GM20000 (cell line): ENCODE data around the gene SERINC5.
"Not testable (repeated sequence)": the region's sequence is repeated elsewhere in the genome, so short reads cannot be mapped to it uniquely, and the experiment has no call there.

Experiments used
- DNase-seq: peaks from one replicate; pipeline ENCODE4 v3.0.0; 2012; ENCODE audit warnings: low spot score
- TF ChIP-seq, protein P1 (sequence below): IDR thresholded peaks from 2 replicates; pipeline ENCODE4 v1.5.1; 2012; ENCODE audit warnings: mild to moderate bottlenecking, control low read depth; ENCODE audit errors: extremely low read depth, missing control alignments

SERINC5 gene

DNA sequence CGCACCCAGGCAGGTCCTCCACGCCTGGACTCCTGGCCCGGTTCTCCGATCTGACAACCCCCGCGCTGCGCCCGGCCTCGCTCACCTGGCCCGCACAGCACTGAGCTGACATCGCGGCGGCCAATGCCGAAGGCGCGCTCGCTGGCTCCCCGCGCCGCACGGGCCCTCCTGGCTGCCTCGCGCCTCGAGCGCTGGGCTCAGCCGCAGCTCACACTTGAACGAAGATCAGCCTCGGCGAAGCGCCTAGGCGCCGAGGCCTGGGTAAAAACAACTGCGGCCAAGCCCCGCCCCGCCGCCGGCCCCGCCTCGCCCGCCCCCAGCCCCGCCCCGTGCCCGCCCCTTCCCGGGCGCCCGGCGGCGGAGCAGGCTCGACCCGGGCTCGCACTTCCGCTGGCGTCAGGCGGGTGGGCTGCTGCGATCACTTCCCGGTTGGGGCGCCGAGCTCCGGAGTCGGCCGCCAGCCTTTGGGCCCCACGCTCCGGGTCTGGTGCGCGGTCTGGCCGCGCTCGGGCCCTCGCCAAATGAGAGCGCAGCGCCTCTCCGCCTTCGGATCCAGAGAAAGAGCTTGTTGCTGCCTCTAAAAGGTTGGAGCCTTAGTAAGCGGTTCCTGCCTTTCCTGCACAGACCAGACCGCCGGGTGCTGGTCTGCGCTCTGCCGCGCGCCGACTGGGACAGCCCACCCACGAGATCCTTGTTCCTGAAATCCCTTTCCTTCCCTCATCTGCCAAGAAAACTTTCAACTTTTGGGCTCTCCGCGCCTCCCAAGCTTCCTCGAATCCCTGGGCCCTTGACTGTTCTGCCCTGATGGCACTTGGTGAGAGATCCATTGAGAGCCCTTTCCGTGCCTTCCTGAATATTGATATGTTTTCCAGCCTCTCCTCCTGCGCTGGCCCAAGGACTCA is at the start of gene SERINC5:
SERINC5 (minus strand) TSS at position 238 of the 902 bp plus-strand sequence; CDS start at position 112, 126 bp downstream.
- TF ChIP-seq, protein P1, sequence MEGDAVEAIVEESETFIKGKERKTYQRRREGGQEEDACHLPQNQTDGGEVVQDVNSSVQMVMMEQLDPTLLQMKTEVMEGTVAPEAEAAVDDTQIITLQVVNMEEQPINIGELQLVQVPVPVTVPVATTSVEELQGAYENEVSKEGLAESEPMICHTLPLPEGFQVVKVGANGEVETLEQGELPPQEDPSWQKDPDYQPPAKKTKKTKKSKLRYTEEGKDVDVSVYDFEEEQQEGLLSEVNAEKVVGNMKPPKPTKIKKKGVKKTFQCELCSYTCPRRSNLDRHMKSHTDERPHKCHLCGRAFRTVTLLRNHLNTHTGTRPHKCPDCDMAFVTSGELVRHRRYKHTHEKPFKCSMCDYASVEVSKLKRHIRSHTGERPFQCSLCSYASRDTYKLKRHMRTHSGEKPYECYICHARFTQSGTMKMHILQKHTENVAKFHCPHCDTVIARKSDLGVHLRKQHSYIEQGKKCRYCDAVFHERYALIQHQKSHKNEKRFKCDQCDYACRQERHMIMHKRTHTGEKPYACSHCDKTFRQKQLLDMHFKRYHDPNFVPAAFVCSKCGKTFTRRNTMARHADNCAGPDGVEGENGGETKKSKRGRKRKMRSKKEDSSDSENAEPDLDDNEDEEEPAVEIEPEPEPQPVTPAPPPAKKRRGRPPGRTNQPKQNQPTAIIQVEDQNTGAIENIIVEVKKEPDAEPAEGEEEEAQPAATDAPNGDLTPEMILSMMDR, result no peak

DNA sequence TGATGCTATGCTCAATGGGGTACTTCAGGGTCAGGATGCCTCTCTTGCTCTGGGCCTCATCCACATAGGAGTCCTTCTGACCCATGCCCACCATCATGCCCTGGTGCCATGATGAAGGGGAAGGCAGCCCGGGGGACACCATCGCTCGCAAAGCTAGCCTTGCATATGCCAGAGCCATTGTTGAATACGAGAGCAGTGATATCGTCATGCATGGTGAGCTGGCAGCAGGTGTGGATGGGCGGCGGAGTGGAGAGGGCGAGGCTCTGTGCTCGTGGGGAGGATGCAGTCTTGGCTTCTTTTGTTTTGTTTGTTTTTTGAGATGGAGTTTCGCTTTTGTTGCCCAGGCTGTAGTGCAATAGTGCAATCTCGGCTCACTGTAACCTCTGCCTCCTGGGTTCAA is 46.8 kb upstream of the SERINC5 start:
- DNase-seq, result no peak
- TF ChIP-seq, protein P1, result no peak

More for the DNA sequence above, at the start of gene SERINC5:
- DNase-seq, result peak; percentile 97

DNA sequence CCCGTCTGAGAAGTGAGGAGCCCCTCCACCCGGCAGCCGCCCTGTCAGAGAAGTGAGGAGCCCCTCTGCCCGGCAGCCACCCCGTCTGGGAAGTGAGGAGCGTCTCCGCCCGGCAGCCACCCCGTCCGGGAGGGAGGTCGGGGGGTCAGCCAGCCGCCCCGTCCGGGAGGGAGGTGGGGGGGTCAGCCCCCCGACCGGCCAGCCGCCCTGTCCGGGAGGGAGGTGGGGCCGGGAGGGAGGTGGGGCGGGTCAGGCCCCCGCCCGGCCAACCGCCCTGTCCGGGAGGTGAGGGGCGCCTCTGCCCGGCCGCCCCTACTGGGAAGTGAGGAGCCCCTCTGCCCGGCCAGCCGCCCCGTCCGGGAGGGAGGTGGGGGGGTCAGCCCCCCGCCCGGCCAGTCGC is 45.5 kb upstream of the SERINC5 start:
- DNase-seq, result not testable (repeated sequence)

DNA sequence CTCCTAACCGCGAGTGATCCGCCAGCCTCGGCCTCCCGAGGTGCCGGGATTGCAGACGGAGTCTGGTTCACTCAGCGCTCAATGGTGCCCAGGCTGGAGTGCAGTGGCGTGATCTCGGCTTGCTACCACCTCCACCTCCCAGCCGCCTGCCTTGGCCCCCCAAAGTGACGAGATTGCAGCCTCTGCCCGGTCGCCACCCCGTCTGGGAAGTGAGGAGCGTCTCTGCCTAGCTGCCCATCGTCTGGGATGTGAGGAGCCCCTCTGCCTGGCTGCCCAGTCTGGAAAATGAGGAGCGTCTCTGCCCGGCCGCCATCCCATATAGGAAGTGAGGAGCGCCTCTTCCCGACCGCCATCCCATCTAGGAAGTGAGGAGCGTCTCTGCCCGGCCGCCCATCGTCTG is 44.9 kb upstream of the SERINC5 start:
- DNase-seq, result not testable (repeated sequence)

DNA sequence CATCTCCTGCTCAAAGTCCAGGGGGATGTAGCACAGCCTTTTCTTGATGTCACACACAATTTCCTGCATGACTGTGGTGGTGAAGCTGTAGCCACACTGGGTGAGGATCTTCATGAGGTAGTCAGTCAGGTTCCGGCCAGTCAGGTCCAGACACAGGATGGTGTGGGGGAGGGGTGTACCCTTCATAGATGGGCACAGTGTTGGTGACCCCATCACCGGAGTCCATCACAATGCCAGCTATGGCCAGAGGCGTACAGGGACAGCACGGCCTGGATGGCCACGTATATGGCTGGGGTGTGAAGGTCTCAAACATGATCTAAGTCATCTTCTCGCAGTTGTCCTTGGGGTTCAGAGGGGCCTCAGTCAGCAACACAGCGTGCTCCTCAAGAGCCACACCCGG is 44.3 kb upstream of the SERINC5 start:
- TF ChIP-seq, protein P1, result no peak
- no peak for DNase-seq

DNA sequence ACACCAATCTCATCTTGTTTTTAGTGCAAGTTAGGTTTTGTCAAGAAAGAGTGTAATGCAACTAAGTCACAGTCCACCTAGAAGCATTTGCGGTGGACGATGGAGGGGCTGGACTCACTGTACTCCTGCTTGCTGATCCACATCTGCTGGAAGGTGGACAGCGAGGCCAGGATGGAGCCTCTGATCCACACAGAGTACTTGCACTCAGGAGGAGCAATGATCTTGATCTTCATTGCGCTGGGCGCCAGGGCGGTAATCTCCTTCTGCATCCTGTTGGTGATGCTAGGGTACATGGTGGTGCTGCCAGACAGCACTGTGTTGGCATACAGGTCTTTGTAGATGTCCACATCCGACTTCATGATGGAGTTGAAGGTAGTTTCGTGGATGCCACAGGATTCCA is 43.8 kb upstream of the SERINC5 start:
- no peak for DNase-seq
- TF ChIP-seq, protein P1, result no peak

DNA sequence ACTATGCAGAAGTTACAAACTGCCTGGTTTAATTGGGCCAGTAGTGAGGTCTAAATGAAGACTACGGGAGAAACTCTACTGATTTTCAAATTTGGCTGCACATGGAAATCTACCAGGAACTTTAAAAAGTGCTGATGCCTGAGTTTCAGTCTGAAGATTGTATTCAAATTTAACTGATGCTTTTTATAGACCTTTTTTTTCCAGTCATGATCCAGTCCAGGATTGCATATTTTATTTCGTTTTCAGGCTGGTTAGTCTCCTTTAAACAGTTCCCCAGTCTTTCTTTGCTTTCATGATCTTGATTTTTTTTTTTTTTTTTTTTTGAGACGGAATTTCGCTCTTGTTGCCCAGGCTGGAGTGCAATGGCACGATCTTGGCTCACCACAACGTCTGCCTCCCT is 40.3 kb upstream of the SERINC5 start:
- no peak for DNase-seq
- TF ChIP-seq, protein P1, result no peak

DNA sequence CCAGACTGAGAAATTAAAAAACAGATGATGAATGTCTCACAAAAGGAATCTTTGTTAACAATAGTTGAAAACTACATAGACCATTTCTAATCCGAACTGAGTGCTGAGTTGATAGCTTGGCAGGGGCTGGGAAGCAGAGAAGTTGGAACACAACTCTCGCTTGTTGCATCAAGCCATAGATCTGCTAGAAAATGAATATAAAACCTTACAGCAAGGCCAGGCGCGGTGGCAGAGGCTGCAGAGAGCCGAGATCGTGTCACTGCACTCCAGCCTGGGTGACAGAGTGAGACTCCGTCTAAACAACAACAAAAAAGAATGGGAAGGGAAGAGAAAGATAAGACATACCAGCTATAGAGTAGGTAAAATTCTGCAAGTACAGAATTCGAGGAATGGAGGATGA is 35.9 kb upstream of the SERINC5 start:
- no peak for DNase-seq
- TF ChIP-seq, protein P1, result no peak
